HFFc6 (cell line): ENCODE results near the gene PLA2G6. TPM values are rescaled to one million over a fixed set of nuclear protein-coding genes. Genes with fewer than 3 reads are reported as not detected.

Source experiments
- DNase-seq: peaks from one replicate; pipeline ENCODE4 v3.0.0-alpha.2; 2018
- H3K27ac Mint-ChIP-seq: 2 replicates; pipeline ENCODE4 v1.8.0; 2020; ENCODE audit warnings: mild to moderate bottlenecking, mixed read lengths
- H3K27me3 Mint-ChIP-seq: 2 replicates; pipeline ENCODE4 v1.8.0; 2021; ENCODE audit warnings: mild to moderate bottlenecking, moderate library complexity, mixed read lengths; ENCODE audit not compliant: insufficient read depth
- H3K36me3 Mint-ChIP-seq: 2 replicates; pipeline ENCODE4 v1.8.0; 2021; ENCODE audit warnings: low read depth, mixed read lengths
- H3K4me1 Mint-ChIP-seq: 2 replicates; pipeline ENCODE4 v1.8.0; 2020; ENCODE audit warnings: low read depth, mixed read lengths
- H3K4me3 Mint-ChIP-seq: 2 replicates; pipeline ENCODE4 v1.8.0; 2020; ENCODE audit warnings: mild to moderate bottlenecking, moderate library complexity, mixed read lengths
- H3K9me3 Mint-ChIP-seq: 2 replicates; pipeline ENCODE4 v1.8.0; 2020; ENCODE audit warnings: mild to moderate bottlenecking, mixed read lengths
- long read RNA-seq: library from polyadenylated mRNA; unstranded; transcript quantifications from one replicate; pipeline ENCODE4 v2.0.0, GENCODE V29; 2019
- total RNA-seq, 6 experiments: library from RNA; stranded (reverse); fragmentation: NEBNext Ultra II Directional; extraction: Animal tissue kit (Norgen Biotek cat#: 25700); gene quantifications; 2 replicates in 1 of 6; 3 replicates in 5 of 6; pipeline ENCODE4 v1.2.3, GENCODE V29; 2021
- TF ChIP-seq, protein P1 (sequence below): fragments of 200-600 bp; sonication (generic); IDR thresholded peaks from 2 replicates; pipeline ENCODE4 v1.5.0; 2021; ENCODE audit warnings: antibody characterized with exemption, mild to moderate bottlenecking

Gene PLA2G6, protein sequence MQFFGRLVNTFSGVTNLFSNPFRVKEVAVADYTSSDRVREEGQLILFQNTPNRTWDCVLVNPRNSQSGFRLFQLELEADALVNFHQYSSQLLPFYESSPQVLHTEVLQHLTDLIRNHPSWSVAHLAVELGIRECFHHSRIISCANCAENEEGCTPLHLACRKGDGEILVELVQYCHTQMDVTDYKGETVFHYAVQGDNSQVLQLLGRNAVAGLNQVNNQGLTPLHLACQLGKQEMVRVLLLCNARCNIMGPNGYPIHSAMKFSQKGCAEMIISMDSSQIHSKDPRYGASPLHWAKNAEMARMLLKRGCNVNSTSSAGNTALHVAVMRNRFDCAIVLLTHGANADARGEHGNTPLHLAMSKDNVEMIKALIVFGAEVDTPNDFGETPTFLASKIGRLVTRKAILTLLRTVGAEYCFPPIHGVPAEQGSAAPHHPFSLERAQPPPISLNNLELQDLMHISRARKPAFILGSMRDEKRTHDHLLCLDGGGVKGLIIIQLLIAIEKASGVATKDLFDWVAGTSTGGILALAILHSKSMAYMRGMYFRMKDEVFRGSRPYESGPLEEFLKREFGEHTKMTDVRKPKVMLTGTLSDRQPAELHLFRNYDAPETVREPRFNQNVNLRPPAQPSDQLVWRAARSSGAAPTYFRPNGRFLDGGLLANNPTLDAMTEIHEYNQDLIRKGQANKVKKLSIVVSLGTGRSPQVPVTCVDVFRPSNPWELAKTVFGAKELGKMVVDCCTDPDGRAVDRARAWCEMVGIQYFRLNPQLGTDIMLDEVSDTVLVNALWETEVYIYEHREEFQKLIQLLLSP
- 1 to 10 TPM; 4.1 to 6.6 (median 5.3) TPM for total RNA-seq
- long read RNA-seq, partial matches to known transcripts = 0 of 1 reads
- long read RNA-seq, other reads (novel, unspliced or antisense) = 1 of 1 reads

DNA sequence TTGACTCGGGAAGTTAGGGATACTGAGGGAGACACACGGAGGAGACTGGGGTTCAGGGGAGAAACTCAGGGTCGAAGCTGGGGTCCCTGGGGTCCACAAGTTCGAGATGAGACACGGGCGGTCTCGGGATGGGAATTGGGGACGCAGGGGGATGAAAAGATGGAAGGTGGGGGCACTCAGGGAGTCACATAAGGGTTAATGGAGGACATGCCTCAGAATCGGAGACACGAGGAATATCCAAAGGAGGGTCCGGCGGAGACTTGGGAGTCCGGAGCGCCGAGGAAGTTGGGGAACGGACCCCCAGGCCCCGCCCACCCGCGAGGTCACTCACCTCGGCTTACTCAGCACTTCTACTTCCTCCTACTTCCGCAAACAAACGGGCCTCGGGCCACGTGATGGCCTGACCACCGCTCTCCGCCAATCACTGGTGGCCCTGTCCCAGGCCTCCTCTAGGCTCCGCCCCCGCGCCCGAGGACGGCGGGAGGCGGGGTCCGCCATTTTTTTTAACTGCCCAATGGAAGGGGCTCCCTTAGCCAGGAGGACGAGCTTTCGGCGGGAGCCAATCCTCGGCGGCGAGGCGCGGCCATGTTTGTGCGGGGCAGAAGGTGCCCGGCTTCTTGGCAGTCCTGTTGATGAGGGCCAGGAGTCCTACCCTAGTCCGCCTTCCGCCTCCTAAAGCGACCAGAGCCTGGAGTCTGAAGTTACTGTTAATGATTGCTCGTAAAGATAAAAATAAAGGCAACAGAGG, at the start of gene PLA2G6:
PLA2G6 (minus strand) TSS at position 378 of the 748 bp plus-strand sequence. CDS start 12,404 bp downstream, outside the sequence.
- Mint-ChIP-seq H3K27ac (peak within 1 kb of the TSS; percentile 96), H3K27me3 (no peaks in the 10 kb centered on the region; the same call in 1 of the 2 replicates), H3K4me3 (peak within 1 kb of the TSS; percentile 90), H3K36me3 (no peaks in the 10 kb centered on the region), H3K9me3 (no peaks in the 10 kb centered on the region), H3K4me1 (peaks cover 60% of the 10 kb centered on the region)
- peak; percentile 98 for DNase-seq
- TF ChIP-seq, protein P1, sequence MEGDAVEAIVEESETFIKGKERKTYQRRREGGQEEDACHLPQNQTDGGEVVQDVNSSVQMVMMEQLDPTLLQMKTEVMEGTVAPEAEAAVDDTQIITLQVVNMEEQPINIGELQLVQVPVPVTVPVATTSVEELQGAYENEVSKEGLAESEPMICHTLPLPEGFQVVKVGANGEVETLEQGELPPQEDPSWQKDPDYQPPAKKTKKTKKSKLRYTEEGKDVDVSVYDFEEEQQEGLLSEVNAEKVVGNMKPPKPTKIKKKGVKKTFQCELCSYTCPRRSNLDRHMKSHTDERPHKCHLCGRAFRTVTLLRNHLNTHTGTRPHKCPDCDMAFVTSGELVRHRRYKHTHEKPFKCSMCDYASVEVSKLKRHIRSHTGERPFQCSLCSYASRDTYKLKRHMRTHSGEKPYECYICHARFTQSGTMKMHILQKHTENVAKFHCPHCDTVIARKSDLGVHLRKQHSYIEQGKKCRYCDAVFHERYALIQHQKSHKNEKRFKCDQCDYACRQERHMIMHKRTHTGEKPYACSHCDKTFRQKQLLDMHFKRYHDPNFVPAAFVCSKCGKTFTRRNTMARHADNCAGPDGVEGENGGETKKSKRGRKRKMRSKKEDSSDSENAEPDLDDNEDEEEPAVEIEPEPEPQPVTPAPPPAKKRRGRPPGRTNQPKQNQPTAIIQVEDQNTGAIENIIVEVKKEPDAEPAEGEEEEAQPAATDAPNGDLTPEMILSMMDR = no peak

DNA sequence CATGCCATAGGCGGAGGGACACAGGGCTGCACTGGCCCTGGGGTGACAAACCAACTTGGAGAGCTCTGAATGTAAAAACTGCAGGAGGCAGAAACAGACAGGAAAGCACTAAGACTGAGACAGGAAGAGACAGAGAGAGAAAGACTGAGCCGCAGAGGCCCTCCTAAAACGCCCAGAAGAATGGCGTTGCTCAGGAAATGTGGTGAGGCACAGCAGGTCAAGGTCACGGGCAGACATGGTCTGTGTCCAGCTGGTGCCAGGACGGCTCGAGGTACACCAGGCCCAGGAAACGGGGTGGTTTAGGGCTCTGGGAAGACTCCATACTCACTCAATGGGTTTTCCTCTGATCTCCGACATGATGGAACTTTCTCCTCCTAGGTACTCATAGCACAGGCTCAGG, 49.3 kb upstream of the PLA2G6 start:
- H3K27ac Mint-ChIP-seq = peak overlapping the region; percentile 62; the same call in 1 of the 2 replicates
- no peaks in the 10 kb centered on the region; the same call in 1 of the 2 replicates for H3K27me3 Mint-ChIP-seq
- no peak overlapping the region for H3K4me3 Mint-ChIP-seq
- H3K36me3 Mint-ChIP-seq = peaks cover 52% of the 10 kb centered on the region
- DNase-seq = no peak
- TF ChIP-seq, protein P1 = no peak
- no peaks in the 10 kb centered on the region for H3K9me3 Mint-ChIP-seq
- H3K4me1 Mint-ChIP-seq = peaks cover 47% of the 10 kb centered on the region

DNA sequence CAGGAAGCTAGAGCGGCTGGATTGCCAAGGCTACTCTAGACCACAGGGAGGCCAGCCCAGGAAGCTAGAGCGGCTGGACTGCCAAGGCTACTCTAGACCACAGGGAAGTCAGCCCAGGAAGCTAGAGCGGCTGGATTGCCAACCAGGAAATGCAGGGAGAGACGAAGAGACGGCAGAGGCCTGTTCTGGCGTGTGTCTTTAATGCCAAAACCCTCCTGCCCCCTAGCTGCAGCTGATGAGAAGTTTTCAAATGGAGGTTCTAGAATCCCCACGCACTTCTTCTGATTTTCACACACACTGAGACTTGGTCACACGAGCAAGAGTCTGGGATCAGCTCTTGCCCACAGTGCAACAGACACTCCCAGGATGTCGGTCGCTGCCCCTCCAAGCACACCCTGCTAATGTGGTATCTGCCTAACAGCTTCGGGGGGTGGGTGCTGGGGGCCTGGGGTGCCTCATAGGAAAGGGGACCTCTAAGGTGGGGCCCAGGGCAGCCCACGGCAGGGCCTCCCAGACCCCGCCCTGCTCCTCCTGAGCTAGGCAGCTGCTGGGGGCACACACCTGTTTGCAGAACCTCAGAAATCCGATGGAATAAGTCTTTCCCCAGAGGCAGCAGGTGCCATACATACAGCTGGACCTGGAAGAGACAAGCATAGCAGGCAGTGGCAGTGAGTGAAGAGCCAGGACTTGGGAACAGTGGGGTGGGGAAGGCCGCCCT, 48.6 kb upstream of the PLA2G6 start:
- H3K27me3 Mint-ChIP-seq = no peaks in the 10 kb centered on the region; the same call in 1 of the 2 replicates
- DNase-seq = no peak
- H3K4me1 Mint-ChIP-seq = peaks cover 41% of the 10 kb centered on the region
- peak overlapping the region; percentile 62; the same call in 1 of the 2 replicates for H3K27ac Mint-ChIP-seq
- H3K4me3 Mint-ChIP-seq = no peak overlapping the region
- H3K36me3 Mint-ChIP-seq = peaks cover 49% of the 10 kb centered on the region
- TF ChIP-seq, protein P1 = peak; percentile 58
- no peaks in the 10 kb centered on the region for H3K9me3 Mint-ChIP-seq

DNA sequence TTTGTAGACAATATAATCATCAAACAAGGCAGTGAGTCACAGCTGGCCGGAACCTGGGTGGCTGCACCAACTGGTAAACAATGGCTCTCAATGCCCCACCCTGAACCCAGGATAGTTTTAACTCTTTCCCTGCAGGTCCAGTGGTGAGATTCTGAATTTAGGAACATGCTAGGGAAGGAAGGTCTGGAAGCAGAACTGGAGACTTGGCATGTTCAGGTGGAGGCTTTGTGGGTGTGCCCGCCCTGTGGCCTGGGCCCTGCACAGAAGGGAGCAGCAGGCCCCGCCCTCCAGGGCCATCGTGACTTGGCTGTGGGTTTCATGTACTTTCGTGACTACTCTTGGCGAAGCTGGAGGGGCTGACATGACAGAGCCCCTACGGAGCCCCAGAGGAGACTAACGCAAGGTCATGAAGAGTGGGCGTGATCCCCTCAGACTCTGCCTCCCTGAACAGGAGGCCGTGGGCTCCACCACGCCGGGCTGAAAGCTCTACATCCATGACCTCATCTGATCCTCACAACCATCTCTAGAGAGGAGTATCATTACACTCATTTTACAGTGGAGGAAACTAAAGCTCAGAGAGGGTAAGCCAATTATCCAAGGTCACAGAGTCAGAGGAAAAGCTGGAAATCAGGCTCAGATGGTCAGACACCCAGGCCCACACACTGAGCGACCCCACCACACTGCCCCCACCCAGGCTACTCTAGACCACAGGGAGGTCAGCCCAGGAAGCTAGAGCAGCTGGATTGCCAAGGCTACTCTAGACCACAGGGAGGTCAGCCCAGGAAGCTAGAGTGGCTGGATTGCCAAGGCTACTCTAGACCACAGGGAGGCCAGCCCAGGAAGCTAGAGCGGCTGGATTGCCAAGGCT, 47.5 kb upstream of the PLA2G6 start:
- Mint-ChIP-seq H3K27ac (peak overlapping the region; percentile 95), H3K4me3 (peak overlapping the region; percentile 7), H3K36me3 (peaks cover 42% of the 10 kb centered on the region), H3K27me3 (no peaks in the 10 kb centered on the region; the same call in 1 of the 2 replicates), H3K4me1 (peaks cover 30% of the 10 kb centered on the region), H3K9me3 (no peaks in the 10 kb centered on the region)
- TF ChIP-seq, protein P1 = no peak
- DNase-seq = peak; percentile 51
